ENCODE results near the gene ZNF436. TPM values are rescaled to one million over a fixed set of nuclear protein-coding genes. Genes with fewer than 3 reads are reported as not detected.

Gene ZNF436
- total RNA-seq, 1 experiment from 2014 or later, result 6.4 TPM

DNA sequence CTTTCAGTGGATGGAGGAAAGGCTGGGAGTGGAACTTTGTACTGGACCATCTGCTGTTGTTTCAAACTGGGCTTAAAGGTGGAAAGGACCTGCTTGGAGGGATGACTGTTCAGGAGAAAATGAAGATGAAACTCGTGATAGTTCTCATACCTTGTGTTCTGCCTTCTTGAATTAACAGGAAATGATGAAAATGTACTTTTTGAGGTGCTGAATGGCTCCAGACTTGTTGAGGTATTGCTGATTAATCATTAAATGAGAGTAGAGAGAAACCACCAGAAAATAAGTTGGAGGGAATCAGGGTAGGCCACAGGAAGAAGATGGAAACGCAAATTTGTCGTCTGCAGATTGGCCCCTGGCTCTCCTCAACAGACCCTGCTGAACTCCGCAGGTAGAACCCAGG, 26.2 kb upstream of the ZNF436 start:
- DNase-seq, result no peak
- Histone ChIP-seq H3K27me3 (ENCODE audit: low read length) (no peaks in the 10 kb centered on the region), H2AFZ (ENCODE audit: low read length) (no peak overlapping the region), H3K9ac (ENCODE audit: low read length) (no peak overlapping the region), H3K4me3 (ENCODE audit: low read length) (no peak overlapping the region), H3K27ac (ENCODE audit: low read length) (no peak overlapping the region), H3K4me2 (ENCODE audit: low read depth, low read length, poor library complexity, severe bottlenecking) (no peak overlapping the region), H3K79me2 (ENCODE audit: low read length) (no peaks in the 10 kb centered on the region), H3K36me3 (ENCODE audit: insufficient read depth, low read length) (no peaks in the 10 kb centered on the region), H3K9me2 (replicated peaks; ENCODE audit: insufficient read depth, low read length) (no peaks in the 10 kb centered on the region), H3K9me3 (ENCODE audit: low read length) (no peaks in the 10 kb centered on the region; the same call in 1 of the 2 replicates), H4K20me1 (ENCODE audit: insufficient read depth, low read depth, low read length) (no peaks in the 10 kb centered on the region), H3K4me1 (ENCODE audit: low read length) (no peaks in the 10 kb centered on the region)

- Histone ChIP-seq H3K4me2 (ENCODE audit: low read depth, low read length, poor library complexity, severe bottlenecking) (no peak overlapping the region), H3K4me1 (ENCODE audit: low read length) (no peaks in the 10 kb centered on the region), H2AFZ (ENCODE audit: low read length) (no peak overlapping the region), H3K27me3 (ENCODE audit: low read length) (no peaks in the 10 kb centered on the region), H3K9me3 (ENCODE audit: low read length) (no peaks in the 10 kb centered on the region; the same call in 1 of the 2 replicates), H3K36me3 (ENCODE audit: insufficient read depth, low read length) (no peaks in the 10 kb centered on the region), H3K79me2 (ENCODE audit: low read length) (no peaks in the 10 kb centered on the region), H3K4me3 (ENCODE audit: low read length) (no peak overlapping the region), H4K20me1 (ENCODE audit: insufficient read depth, low read depth, low read length) (no peaks in the 10 kb centered on the region), H3K9me2 (replicated peaks; ENCODE audit: insufficient read depth, low read length) (no peaks in the 10 kb centered on the region), H3K9ac (ENCODE audit: low read length) (no peak overlapping the region), H3K27ac (ENCODE audit: low read length) (no peak overlapping the region)
- DNase-seq, result no peak
These were observed 25.6 kb upstream of the ZNF436 start for GRCh38 chr1:23395154-23395724.

DNA sequence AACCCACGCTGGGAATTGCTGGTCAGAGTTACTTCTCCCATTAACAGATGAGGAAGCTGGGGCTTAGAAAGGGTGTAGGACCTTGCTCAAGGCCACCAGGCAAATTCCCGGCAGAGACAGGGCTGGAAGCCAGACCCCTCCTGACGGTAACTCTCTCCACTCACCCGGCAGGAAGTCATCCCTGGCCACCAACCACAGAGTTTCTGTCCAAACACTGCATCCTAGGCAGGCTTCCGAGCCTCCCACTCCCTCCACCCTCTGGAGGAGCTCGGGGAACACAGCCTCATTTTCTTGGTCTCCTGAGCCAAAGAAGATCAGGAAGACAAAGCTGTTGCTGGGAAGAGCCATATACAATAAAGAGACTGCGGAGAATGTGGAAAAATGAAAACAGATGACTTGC, 25.0 kb upstream of the ZNF436 start:
- no peak overlapping the region for H3K4me2 ChIP-seq (ENCODE audit: low read depth, low read length, poor library complexity, severe bottlenecking)
- no peak overlapping the region for H2AFZ ChIP-seq (ENCODE audit: low read length)
- H4K20me1 ChIP-seq (ENCODE audit: insufficient read depth, low read depth, low read length), result no peaks in the 10 kb centered on the region
- no peak overlapping the region for H3K27ac ChIP-seq (ENCODE audit: low read length)
- no peaks in the 10 kb centered on the region; the same call in 1 of the 2 replicates for H3K9me3 ChIP-seq (ENCODE audit: low read length)
- H3K36me3 ChIP-seq (ENCODE audit: insufficient read depth, low read length), result no peaks in the 10 kb centered on the region
- no peaks in the 10 kb centered on the region for H3K9me2 ChIP-seq (replicated peaks; ENCODE audit: insufficient read depth, low read length)
- no peak overlapping the region for H3K4me3 ChIP-seq (ENCODE audit: low read length)
- DNase-seq, result no peak
- no peak overlapping the region for H3K9ac ChIP-seq (ENCODE audit: low read length)
- H3K79me2 ChIP-seq (ENCODE audit: low read length), result no peaks in the 10 kb centered on the region
- no peaks in the 10 kb centered on the region for H3K4me1 ChIP-seq (ENCODE audit: low read length)
- H3K27me3 ChIP-seq (ENCODE audit: low read length), result no peaks in the 10 kb centered on the region

GRCh38 chr1:23394181-23394580, 24.5 kb upstream of the ZNF436 start:
- no peak overlapping the region for H3K4me2 ChIP-seq (ENCODE audit: low read depth, low read length, poor library complexity, severe bottlenecking)
- H3K27me3 ChIP-seq (ENCODE audit: low read length), result no peaks in the 10 kb centered on the region
- H3K4me3 ChIP-seq (ENCODE audit: low read length), result no peak overlapping the region
- H4K20me1 ChIP-seq (ENCODE audit: insufficient read depth, low read depth, low read length), result no peaks in the 10 kb centered on the region
- H3K36me3 ChIP-seq (ENCODE audit: insufficient read depth, low read length), result no peaks in the 10 kb centered on the region
- H3K9me3 ChIP-seq (ENCODE audit: low read length), result no peaks in the 10 kb centered on the region; the same call in 1 of the 2 replicates
- DNase-seq, result no peak
- H3K9me2 ChIP-seq (replicated peaks; ENCODE audit: insufficient read depth, low read length), result no peaks in the 10 kb centered on the region
- H3K9ac ChIP-seq (ENCODE audit: low read length), result no peak overlapping the region
- no peak overlapping the region for H3K27ac ChIP-seq (ENCODE audit: low read length)
- no peaks in the 10 kb centered on the region for H3K79me2 ChIP-seq (ENCODE audit: low read length)
- no peaks in the 10 kb centered on the region for H3K4me1 ChIP-seq (ENCODE audit: low read length)
- H2AFZ ChIP-seq (ENCODE audit: low read length), result no peak overlapping the region

DNA sequence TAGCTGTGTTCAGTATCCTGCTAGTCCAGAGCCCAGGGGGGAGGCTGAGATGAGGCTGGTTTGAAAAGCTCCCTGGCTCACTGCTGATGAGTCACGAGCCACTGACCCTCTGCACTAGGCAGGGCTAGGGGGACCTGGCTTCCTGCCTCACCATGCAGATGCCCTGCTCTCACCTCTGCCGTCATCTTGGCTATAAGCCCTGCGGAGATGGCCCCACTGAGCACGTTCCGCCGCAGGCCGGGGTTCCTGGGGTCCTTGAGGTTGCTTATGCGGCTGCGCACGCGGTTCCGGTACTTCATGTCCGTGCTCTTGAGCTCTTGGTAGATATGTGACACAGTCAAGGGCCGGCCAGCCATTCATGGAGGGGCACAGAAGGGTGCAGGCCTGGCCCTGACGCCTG, 24.1 kb upstream of the ZNF436 start:
- Histone ChIP-seq H3K4me2 (ENCODE audit: low read depth, low read length, poor library complexity, severe bottlenecking) (no peak overlapping the region), H3K36me3 (ENCODE audit: insufficient read depth, low read length) (no peaks in the 10 kb centered on the region), H3K4me3 (ENCODE audit: low read length) (no peak overlapping the region), H3K9me3 (ENCODE audit: low read length) (no peaks in the 10 kb centered on the region; the same call in 1 of the 2 replicates), H3K27me3 (ENCODE audit: low read length) (no peaks in the 10 kb centered on the region), H4K20me1 (ENCODE audit: insufficient read depth, low read depth, low read length) (no peaks in the 10 kb centered on the region), H2AFZ (ENCODE audit: low read length) (no peak overlapping the region), H3K9ac (ENCODE audit: low read length) (no peak overlapping the region), H3K27ac (ENCODE audit: low read length) (no peak overlapping the region), H3K79me2 (ENCODE audit: low read length) (no peaks in the 10 kb centered on the region), H3K9me2 (replicated peaks; ENCODE audit: insufficient read depth, low read length) (no peaks in the 10 kb centered on the region), H3K4me1 (ENCODE audit: low read length) (no peaks in the 10 kb centered on the region)
- no peak for DNase-seq

DNA sequence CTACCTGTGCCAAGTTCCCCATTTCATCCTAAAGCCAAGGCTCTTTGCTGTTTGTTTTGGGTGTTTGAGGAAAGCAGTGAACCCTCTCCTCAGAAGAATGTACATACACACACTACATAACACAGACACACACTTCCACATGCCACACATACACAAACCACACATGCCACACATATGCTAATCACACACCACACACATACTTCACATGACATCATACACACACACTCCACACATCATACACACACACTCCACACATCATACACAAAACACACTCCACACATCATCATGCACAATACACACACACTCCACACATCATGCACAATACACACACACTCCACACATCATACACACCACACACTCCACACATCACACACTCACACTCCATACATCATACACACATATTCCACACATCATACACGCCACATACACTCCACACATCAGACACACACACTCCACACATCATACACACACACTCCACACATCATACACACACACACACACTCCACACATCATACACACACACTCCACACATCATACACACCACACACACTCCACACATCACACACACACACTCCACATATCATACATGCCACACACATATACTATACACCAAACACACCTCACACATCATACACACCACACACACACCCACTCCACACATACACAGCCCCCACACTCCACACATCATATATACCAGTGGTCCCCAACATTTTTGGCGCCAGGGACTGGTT, 22.7 kb upstream of the ZNF436 start:
- H3K4me3 ChIP-seq (ENCODE audit: low read length), result no peak overlapping the region
- H3K27ac ChIP-seq (ENCODE audit: low read length), result no peak overlapping the region
- no peaks in the 10 kb centered on the region; the same call in 1 of the 2 replicates for H3K9me3 ChIP-seq (ENCODE audit: low read length)
- H3K9ac ChIP-seq (ENCODE audit: low read length), result no peak overlapping the region
- H3K4me1 ChIP-seq (ENCODE audit: low read length), result no peaks in the 10 kb centered on the region
- no peak overlapping the region for H2AFZ ChIP-seq (ENCODE audit: low read length)
- no peaks in the 10 kb centered on the region for H3K36me3 ChIP-seq (ENCODE audit: insufficient read depth, low read length)
- no peak overlapping the region for H3K4me2 ChIP-seq (ENCODE audit: low read depth, low read length, poor library complexity, severe bottlenecking)
- H3K79me2 ChIP-seq (ENCODE audit: low read length), result no peaks in the 10 kb centered on the region
- H4K20me1 ChIP-seq (ENCODE audit: insufficient read depth, low read depth, low read length), result no peaks in the 10 kb centered on the region
- H3K27me3 ChIP-seq (ENCODE audit: low read length), result no peaks in the 10 kb centered on the region
- no peaks in the 10 kb centered on the region for H3K9me2 ChIP-seq (replicated peaks; ENCODE audit: insufficient read depth, low read length)
- DNase-seq, result no peak

- H3K27me3 ChIP-seq (ENCODE audit: low read length), result no peaks in the 10 kb centered on the region
- H3K9ac ChIP-seq (ENCODE audit: low read length), result no peak overlapping the region
- H3K79me2 ChIP-seq (ENCODE audit: low read length), result no peaks in the 10 kb centered on the region
- H3K27ac ChIP-seq (ENCODE audit: low read length), result no peak overlapping the region
- no peaks in the 10 kb centered on the region for H4K20me1 ChIP-seq (ENCODE audit: insufficient read depth, low read depth, low read length)
- H2AFZ ChIP-seq (ENCODE audit: low read length), result no peak overlapping the region
- no peak overlapping the region for H3K4me2 ChIP-seq (ENCODE audit: low read depth, low read length, poor library complexity, severe bottlenecking)
- H3K9me2 ChIP-seq (replicated peaks; ENCODE audit: insufficient read depth, low read length), result no peaks in the 10 kb centered on the region
- no peaks in the 10 kb centered on the region for H3K36me3 ChIP-seq (ENCODE audit: insufficient read depth, low read length)
- H3K4me1 ChIP-seq (ENCODE audit: low read length), result no peaks in the 10 kb centered on the region
- no peaks in the 10 kb centered on the region; the same call in 1 of the 2 replicates for H3K9me3 ChIP-seq (ENCODE audit: low read length)
- H3K4me3 ChIP-seq (ENCODE audit: low read length), result no peak overlapping the region
- DNase-seq, result no peak
These were observed 20.2 kb upstream of the ZNF436 start for GRCh38 chr1:23389837-23390321.

DNA sequence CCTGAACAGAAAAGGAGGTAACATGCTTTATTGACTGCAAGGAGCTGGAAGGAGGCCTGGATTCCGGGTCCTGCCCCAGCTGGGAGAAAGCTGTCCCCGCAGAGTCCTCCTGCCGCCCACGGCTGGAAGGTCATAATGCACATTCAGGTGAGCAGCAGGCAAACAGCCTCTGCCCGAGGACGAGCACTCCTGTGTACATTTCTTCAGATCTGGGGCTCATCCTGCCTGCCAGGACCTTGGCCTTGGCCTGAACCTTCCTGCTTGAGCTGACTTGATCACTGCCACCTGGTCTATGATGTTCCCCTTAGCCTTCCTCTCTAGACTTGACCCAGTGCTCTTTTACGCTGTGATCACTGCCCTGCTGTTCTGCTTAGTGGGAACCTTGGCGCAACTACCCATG, 17.9 kb upstream of the ZNF436 start:
- Histone ChIP-seq H3K9ac (ENCODE audit: low read length) (no peak overlapping the region), H3K9me2 (replicated peaks; ENCODE audit: insufficient read depth, low read length) (no peaks in the 10 kb centered on the region), H3K9me3 (ENCODE audit: low read length) (no peaks in the 10 kb centered on the region; the same call in 1 of the 2 replicates)

More for the DNA sequence above, 17.9 kb upstream of the ZNF436 start:
- no peaks in the 10 kb centered on the region for H4K20me1 ChIP-seq (ENCODE audit: insufficient read depth, low read depth, low read length)
- H3K4me3 ChIP-seq (ENCODE audit: low read length), result no peak overlapping the region
- H3K27ac ChIP-seq (ENCODE audit: low read length), result no peak overlapping the region
- H3K4me1 ChIP-seq (ENCODE audit: low read length), result no peaks in the 10 kb centered on the region
- H3K4me2 ChIP-seq (ENCODE audit: low read depth, low read length, poor library complexity, severe bottlenecking), result no peak overlapping the region
- DNase-seq, result no peak
- no peaks in the 10 kb centered on the region for H3K79me2 ChIP-seq (ENCODE audit: low read length)
- H2AFZ ChIP-seq (ENCODE audit: low read length), result no peak overlapping the region
- H3K36me3 ChIP-seq (ENCODE audit: insufficient read depth, low read length), result no peaks in the 10 kb centered on the region
- no peaks in the 10 kb centered on the region for H3K27me3 ChIP-seq (ENCODE audit: low read length)
